ENCODE measurements around the gene ANTXR2. TPM values are rescaled to one million over a fixed set of nuclear protein-coding genes. Genes with fewer than 3 reads are reported as not detected.

The ANTXR2 gene
- total RNA-seq, 1 donor from 2014 or later = 64.6 TPM

DNA sequence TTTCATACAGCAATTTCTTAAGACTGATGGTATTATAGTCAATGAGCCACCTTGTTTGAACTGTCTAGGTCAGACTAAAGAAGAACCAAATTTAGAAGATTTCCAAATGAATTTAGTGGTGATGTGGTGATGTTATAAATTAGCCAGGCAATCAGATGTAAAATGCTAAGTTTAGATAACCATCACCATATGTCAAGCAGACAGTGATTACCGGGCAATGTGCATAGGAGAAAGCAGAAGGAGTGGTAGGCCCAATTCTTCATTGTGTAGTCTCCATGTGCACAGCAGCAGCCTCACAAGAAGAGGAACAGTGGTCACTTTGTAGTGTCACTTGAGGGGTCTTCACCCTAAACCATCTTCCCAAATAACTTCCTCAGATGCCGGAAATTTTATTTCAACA is 198.8 kb downstream of the ANTXR2 start:
- DNase-seq (ENCODE audit: extremely low spot score in 2 of 2) = no peak
- intact Hi-C loops (cut with DNase I) = no loop called here
- peak overlapping the region; percentile 24 for H3K27ac ChIP-seq
- H3K4me1 ChIP-seq = no peaks in the 10 kb centered on the region
- H3K4me3 ChIP-seq = no peak overlapping the region
- H3K27me3 ChIP-seq = no peaks in the 10 kb centered on the region
- no peaks in the 10 kb centered on the region for H3K9me3 ChIP-seq
- TF ChIP-seq POLR2AphosphoS5 (IDR thresholded peaks at IDR 0.05; ENCODE audit: insufficient read depth in 1 of 2, low read depth in 1 of 2) = no peak
- no peak for TF ChIP-seq POLR2A (IDR thresholded peaks at IDR 0.05)
- TF ChIP-seq, protein P1, sequence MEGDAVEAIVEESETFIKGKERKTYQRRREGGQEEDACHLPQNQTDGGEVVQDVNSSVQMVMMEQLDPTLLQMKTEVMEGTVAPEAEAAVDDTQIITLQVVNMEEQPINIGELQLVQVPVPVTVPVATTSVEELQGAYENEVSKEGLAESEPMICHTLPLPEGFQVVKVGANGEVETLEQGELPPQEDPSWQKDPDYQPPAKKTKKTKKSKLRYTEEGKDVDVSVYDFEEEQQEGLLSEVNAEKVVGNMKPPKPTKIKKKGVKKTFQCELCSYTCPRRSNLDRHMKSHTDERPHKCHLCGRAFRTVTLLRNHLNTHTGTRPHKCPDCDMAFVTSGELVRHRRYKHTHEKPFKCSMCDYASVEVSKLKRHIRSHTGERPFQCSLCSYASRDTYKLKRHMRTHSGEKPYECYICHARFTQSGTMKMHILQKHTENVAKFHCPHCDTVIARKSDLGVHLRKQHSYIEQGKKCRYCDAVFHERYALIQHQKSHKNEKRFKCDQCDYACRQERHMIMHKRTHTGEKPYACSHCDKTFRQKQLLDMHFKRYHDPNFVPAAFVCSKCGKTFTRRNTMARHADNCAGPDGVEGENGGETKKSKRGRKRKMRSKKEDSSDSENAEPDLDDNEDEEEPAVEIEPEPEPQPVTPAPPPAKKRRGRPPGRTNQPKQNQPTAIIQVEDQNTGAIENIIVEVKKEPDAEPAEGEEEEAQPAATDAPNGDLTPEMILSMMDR (IDR thresholded peaks at IDR 0.05) = no peak
- H3K36me3 ChIP-seq = no peaks in the 10 kb centered on the region

DNA sequence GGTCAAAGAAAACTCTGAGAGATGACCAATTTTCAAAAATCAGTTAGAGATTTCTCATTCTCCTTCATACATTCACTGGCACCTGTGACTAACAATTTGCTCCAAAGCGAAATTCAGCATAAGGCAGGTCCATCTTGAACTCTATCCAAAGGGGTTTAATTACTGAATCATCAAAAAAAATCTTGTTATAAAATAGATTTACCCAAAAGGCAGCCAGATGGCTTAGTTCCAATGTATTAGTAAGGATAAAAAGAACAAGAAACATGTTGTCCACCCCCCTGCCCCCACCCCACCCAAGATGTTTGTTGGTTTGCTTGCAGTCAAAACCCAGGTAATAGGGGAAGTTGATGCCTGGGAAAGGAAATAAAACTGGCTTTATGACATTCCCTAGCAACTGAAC is 200.3 kb downstream of the ANTXR2 start:
- TF ChIP-seq POLR2A (IDR thresholded peaks at IDR 0.05) (no peak), POLR2AphosphoS5 (IDR thresholded peaks at IDR 0.05; ENCODE audit: insufficient read depth in 1 of 2, low read depth in 1 of 2) (no peak)
- TF ChIP-seq, protein P1 (IDR thresholded peaks at IDR 0.05) = no peak
- intact Hi-C loops (cut with DNase I) = no loop called here
- Histone ChIP-seq H3K4me1 (no peaks in the 10 kb centered on the region), H3K9me3 (no peaks in the 10 kb centered on the region), H3K27me3 (no peaks in the 10 kb centered on the region), H3K4me3 (no peak overlapping the region), H3K36me3 (no peaks in the 10 kb centered on the region), H3K27ac (no peak overlapping the region)
- no peak for DNase-seq (ENCODE audit: extremely low spot score in 2 of 2)

DNA sequence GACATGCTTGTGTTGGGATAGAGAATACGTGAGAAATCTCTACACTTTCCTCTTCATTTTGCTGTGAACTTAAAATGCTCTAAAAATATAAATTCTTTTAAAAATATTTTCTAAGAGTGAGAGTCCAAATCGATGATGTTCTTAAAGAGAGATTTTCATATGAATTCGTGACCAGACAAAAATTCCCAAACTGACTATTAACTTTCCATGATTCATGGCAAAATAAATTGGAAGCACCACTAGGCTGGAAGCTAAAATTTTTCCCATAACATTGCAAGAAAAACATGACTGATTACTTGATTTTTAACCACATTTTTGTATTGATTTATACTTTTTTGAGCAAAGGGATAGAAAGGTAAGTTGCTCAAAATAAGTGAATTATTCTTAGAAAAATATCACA is 201.1 kb downstream of the ANTXR2 start:
- Histone ChIP-seq H3K36me3 (no peaks in the 10 kb centered on the region), H3K9me3 (no peaks in the 10 kb centered on the region), H3K27ac (no peak overlapping the region), H3K4me1 (no peaks in the 10 kb centered on the region), H3K27me3 (no peaks in the 10 kb centered on the region), H3K4me3 (no peak overlapping the region)
- TF ChIP-seq POLR2A (IDR thresholded peaks at IDR 0.05) (no peak), POLR2AphosphoS5 (IDR thresholded peaks at IDR 0.05; ENCODE audit: insufficient read depth in 1 of 2, low read depth in 1 of 2) (no peak)
- TF ChIP-seq, protein P1 (IDR thresholded peaks at IDR 0.05) = no peak
- intact Hi-C loops (cut with DNase I) = no loop called here
- DNase-seq (ENCODE audit: extremely low spot score in 2 of 2) = no peak

DNA sequence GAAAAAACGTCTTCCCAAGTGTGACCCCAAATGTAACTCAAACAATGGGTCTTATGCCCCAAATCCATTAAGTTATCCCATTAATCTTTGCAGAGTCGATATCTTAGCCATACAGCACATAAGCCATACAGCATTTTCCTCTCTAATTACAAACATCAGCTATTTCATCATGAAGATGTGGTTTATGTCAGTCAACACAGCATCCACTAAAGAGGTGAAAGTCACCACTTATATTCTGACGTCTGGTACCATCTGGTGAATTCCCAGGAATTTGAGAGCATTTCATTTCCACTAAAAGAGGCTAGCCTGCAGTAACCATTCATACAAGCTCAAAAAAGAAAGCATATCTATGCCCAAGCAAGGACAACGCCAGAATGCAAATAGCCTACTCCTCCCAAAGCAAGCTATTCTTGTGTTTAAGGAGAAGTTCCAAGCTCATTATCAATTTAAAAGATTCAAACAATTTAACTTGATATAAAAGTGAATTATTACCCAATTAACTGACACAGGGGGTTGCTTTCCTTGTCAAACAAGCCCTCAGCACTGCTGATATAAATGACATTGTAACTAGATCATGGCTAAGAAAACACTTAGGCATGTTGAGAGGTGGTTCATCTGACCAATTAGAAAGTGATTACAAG is 203.3 kb downstream of the ANTXR2 start:
- Histone ChIP-seq H3K9me3 (no peaks in the 10 kb centered on the region), H3K4me3 (no peak overlapping the region), H3K4me1 (no peaks in the 10 kb centered on the region), H3K27me3 (no peaks in the 10 kb centered on the region), H3K36me3 (no peaks in the 10 kb centered on the region), H3K27ac (no peak overlapping the region)
- intact Hi-C loops (cut with DNase I) = no loop called here
- no peak for TF ChIP-seq POLR2AphosphoS5 (IDR thresholded peaks at IDR 0.05; ENCODE audit: insufficient read depth in 1 of 2, low read depth in 1 of 2)
- no peak for TF ChIP-seq POLR2A (IDR thresholded peaks at IDR 0.05)
- TF ChIP-seq, protein P1 (IDR thresholded peaks at IDR 0.05) = no peak
- DNase-seq (ENCODE audit: extremely low spot score in 2 of 2) = no peak

DNA sequence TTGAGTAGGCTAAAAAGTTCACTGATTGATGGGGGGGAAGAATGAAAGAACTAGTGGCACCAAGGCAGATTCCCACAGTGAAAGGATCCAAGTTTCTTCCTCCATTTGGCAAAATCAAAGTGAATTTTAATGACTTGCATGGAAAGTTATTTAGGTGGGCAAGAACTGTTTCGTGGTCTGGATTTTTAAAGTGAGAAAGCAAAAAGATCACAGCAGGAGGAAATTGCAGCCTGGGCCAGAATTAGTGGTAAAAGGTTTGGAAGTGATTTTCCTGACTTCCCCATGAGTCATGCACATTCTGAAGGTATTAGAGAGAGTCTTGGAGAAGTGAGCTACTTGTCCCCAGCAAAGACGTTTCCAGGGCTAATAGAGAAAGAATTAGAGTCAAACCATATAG is 207.8 kb downstream of the ANTXR2 start:
- no peak overlapping the region for H3K27ac ChIP-seq
- TF ChIP-seq POLR2AphosphoS5 (IDR thresholded peaks at IDR 0.05; ENCODE audit: insufficient read depth in 1 of 2, low read depth in 1 of 2) = no peak
- TF ChIP-seq, protein P1 (IDR thresholded peaks at IDR 0.05) = no peak
- TF ChIP-seq POLR2A (IDR thresholded peaks at IDR 0.05) = no peak
- no peaks in the 10 kb centered on the region for H3K36me3 ChIP-seq
- no peaks in the 10 kb centered on the region for H3K4me1 ChIP-seq
- H3K9me3 ChIP-seq = no peaks in the 10 kb centered on the region
- no peak for DNase-seq (ENCODE audit: extremely low spot score in 2 of 2)
- H3K4me3 ChIP-seq = no peak overlapping the region
- intact Hi-C loops (cut with DNase I) = no loop called here
- H3K27me3 ChIP-seq = no peaks in the 10 kb centered on the region

All from vagina (tissue), 2 donors.